Epithelial cell of proximal tubule (primary cell): ENCODE data around the gene SLC5A3. TPM values are rescaled to one million over a fixed set of nuclear protein-coding genes. Genes with fewer than 3 reads are reported as not detected.

Experiments used
- DNase-seq: peaks from one replicate; pipeline ENCODE4 v3.0.0-alpha.2; 2011; ENCODE audit warnings: low read depth
- H3K4me3 ChIP-seq: 2 replicates; pipeline ENCODE4 v1.5.1; 2011; ENCODE audit warnings: low read depth, mild to moderate bottlenecking, low read length
- CTCF ChIP-seq: conservative IDR thresholded peaks from 2 replicates; pipeline ENCODE4 v1.5.1; 2012; ENCODE audit warnings: low read depth, mild to moderate bottlenecking, low read length
- total RNA-seq: library from RNA; depleted of rRNA; stranded (reverse); fragments of >200 nt; gene quantifications from 2 replicates; pipeline ENCODE4 v1.2.3, GENCODE V29; 2015

The SLC5A3 gene
- total RNA-seq, 1 donor from 2014 or later, result 13.7 TPM

- no peak overlapping the region for H3K4me3 ChIP-seq
- TF ChIP-seq CTCF, result peak; percentile 17
- DNase-seq, result no peak
Measured at GRCh38 chr21:34034369-34035014, 38.9 kb upstream of the SLC5A3 start.

- TF ChIP-seq CTCF, result no peak
- no peak overlapping the region for H3K4me3 ChIP-seq
Measured at GRCh38 chr21:34035619-34036354, 37.6 kb upstream of the SLC5A3 start.

GRCh38 chr21:34037009-34037795 lies 36.2 kb upstream of the SLC5A3 start:
- no peak overlapping the region for H3K4me3 ChIP-seq
- DNase-seq, result no peak
- no peak for TF ChIP-seq CTCF

More at GRCh38 chr21:34035619-34036354, 37.6 kb upstream of the SLC5A3 start:
- no peak for DNase-seq

GRCh38 chr21:34039678-34040382 lies 33.5 kb upstream of the SLC5A3 start:
- TF ChIP-seq CTCF, result peak; percentile 25
- H3K4me3 ChIP-seq, result no peak overlapping the region
- DNase-seq, result no peak

- no peak for TF ChIP-seq CTCF
- DNase-seq, result no peak
- H3K4me3 ChIP-seq, result no peak overlapping the region
Measured at GRCh38 chr21:34042735-34043134, 30.6 kb upstream of the SLC5A3 start.

- no peak for TF ChIP-seq CTCF
- no peak for DNase-seq
- no peak overlapping the region for H3K4me3 ChIP-seq
Measured at GRCh38 chr21:34043333-34043732, 30.0 kb upstream of the SLC5A3 start.
